ENCODE results near the gene TNFRSF19.
"Not testable (repeated sequence)": the region's sequence is repeated elsewhere in the genome, so short reads cannot be mapped to it uniquely, and the experiment has no call there.

Gene TNFRSF19

GRCh38 chr13:23570921-23571315 lies 706 bp downstream of the TNFRSF19 start:
- FAIRE-seq, result no peak

GRCh38 chr13:23571431-23571830 lies 1.2 kb downstream of the TNFRSF19 start:
- no peak for FAIRE-seq

GRCh38 chr13:23572836-23573235 lies 2.6 kb downstream of the TNFRSF19 start:
- FAIRE-seq, result no peak

- no peak for FAIRE-seq
These were observed 4.4 kb downstream of the TNFRSF19 start for GRCh38 chr13:23574421-23575145.

- no peak for FAIRE-seq
These were observed 5.4 kb downstream of the TNFRSF19 start for GRCh38 chr13:23575632-23576031.

- no peak for FAIRE-seq
These were observed 8.3 kb downstream of the TNFRSF19 start for GRCh38 chr13:23578411-23579071.

- no peak for FAIRE-seq
These were observed 9.1 kb downstream of the TNFRSF19 start for GRCh38 chr13:23579072-23579895.

- no peak for FAIRE-seq
These were observed 9.9 kb downstream of the TNFRSF19 start for GRCh38 chr13:23579896-23580683.

DNA sequence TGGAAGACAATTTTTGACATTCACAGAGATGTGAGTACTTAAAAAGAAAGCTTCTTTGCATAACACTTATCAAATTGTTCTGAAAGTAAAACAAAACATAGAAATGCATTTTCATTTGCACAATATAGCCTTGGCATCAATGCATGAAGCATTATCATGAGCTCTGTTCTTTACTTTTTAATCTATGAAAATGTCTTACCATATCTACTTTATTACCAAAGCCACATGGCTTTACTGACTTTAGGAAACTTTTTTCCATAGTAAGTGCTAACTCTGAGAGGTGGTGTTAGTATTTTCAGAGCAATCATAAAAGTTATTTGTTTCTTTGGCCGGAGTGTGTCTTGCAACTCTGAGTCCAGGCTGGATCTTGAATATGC lies 10.5 kb downstream of the TNFRSF19 start:
- FAIRE-seq, result no peak

GRCh38 chr13:23583491-23583890 lies 13.3 kb downstream of the TNFRSF19 start:
- no peak for FAIRE-seq

GRCh38 chr13:23584275-23584674 lies 14.1 kb downstream of the TNFRSF19 start:
- no peak for FAIRE-seq

DNA sequence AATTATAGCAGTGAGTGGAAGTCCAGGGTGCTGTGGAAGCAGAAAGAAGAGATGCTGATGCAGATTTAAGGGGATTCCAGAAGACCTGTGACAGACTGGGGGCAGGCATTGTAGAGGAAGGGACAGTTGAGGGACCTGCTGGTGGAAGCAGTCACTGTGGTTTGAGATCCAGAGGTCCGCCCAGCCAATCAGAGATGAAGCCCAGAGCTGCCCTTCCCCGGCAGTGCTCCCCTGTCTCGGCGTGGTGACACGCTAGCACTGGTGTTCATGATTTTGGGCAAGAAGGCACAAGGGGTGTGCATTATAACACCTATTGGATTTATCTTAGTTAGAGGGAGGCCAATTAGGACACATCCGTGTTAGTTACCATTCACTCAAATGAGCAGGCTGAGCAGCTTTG lies 16.1 kb downstream of the TNFRSF19 start:
- no peak for FAIRE-seq

DNA sequence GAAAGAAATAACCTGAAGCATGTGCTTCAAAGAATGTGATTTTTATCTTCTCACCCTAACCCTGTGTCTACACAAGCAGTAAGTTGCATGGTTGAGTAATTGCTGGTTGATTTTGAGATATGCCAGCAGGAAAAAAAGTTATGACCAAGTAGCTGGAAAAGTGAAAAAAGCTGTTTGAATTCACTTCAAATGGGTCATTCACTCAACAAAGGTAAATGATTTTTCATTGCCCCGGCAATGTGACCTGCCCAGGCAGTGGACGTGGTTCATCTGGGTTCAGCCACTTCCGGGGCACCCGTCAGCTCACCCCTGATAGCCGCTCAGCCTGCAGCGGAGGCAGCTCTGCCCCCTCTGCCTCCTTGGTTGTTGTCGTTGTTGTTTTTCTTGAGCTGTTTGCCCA lies 18.5 kb downstream of the TNFRSF19 start:
- FAIRE-seq, result no peak

- no peak for FAIRE-seq
These were observed 22.4 kb downstream of the TNFRSF19 start for GRCh38 chr13:23592596-23592995.

- no peak for FAIRE-seq
These were observed 22.9 kb downstream of the TNFRSF19 start for GRCh38 chr13:23593148-23593547.

- not testable (repeated sequence) for FAIRE-seq
These were observed 24.1 kb downstream of the TNFRSF19 start for GRCh38 chr13:23594290-23594689.

DNA sequence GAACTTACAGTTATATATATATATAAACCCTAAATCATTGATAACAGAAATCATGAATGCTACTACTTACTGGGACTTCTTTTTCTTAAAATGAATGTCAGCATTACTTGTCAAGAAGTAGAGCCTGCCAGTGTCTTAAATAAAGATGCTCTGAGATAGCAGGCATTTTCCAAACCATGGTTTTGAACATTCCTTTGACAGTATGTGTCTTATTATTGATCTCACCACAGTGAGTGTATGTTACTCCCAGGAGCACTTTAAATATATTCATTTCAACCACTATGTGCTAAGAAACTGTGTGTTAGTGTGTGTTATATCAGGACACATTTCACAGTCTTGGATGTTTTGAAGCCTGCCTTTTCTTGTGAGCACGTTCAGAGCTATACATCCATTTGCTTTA lies 28.2 kb downstream of the TNFRSF19 start:
- FAIRE-seq, result no peak

- FAIRE-seq, result no peak
These were observed 29.1 kb downstream of the TNFRSF19 start for GRCh38 chr13:23599083-23599925.

DNA sequence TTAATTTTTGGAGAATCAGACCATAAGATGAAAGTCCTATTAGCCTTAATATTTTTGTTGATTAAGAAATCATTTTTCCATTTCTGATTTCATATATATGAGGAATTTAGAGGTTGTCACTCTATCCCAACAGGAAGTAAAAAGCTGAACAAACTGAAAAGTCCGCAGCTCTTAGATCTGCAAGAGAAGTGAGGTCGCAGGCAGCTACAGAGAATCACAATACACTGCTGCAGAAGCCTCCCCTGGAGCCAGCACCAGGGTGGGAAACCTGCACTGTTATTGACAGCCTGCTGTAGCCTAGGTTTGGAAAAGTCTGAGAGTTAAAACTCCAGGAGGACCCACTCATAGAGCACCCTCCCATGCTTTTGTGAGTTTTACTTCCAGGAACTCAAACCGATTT lies 29.9 kb downstream of the TNFRSF19 start:
- FAIRE-seq, result no peak

DNA sequence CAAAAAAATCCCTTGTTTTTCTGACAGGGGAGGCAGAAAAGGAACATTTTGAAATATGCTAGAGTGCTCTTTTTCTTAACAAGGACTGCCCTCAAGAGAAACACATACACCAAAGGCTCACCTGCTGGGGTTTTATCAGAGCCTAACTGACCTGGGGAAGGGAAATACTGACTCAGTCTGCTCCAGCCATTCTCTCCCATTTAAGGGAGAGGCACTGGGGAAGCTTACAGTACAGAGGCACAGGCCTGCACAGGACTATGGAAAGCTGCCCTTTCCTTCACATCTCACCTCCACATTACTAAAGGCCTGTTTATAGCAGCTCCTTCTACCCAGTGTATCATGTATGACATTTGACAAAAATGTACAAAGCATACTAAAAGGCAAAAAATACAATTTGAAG lies 30.3 kb downstream of the TNFRSF19 start:
- FAIRE-seq, result no peak

DNA sequence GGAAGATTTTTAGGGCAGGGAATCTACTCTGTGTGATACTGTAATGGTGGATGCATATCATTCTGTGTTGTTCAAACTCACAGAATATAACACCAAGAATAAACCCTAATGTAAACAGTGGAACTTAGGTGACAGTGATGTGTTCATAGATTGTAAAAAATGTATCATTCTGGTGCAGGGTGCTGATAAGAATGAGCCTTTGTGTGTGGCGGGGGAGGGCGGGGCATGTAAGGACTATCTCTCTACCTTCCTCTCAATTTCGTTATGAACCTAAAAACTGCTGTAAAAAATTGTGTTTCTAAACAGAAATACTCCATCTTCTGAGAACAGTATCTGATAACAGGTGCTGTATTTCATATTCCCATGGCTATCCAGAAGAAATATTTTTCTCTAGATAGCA lies 35.6 kb downstream of the TNFRSF19 start:
- FAIRE-seq, result no peak

DNA sequence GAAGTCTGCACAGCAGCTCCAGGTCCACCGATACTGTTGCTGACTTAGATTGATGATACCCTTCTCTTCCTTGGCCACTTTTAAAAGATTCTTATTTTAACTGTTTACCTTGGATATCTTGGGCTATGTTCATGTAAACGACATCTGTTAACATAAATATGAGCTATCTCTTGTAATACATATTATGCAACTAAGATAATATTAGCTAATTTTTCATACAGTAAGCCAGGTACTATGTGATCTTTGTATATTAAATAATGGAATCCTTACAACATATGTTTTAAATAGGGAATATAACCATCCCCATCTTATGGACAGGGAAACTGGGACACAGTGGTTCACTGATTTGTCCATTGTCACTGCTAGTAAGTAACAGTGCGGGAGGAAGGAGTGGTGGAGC lies 37.9 kb downstream of the TNFRSF19 start:
- FAIRE-seq, result no peak
